CD4-positive, CD25-positive, alpha-beta regulatory T cell (primary cell): ENCODE data around the gene SAMD3. TPM values are rescaled to one million over a fixed set of nuclear protein-coding genes. Genes with fewer than 3 reads are reported as not detected.
A peak's percentile ranks its signal among the peaks of the same experiment; 100 is the strongest.
"Not testable (repeated sequence)": the region's sequence is repeated elsewhere in the genome, so short reads cannot be mapped to it uniquely, and the experiment has no call there.

Experiments
- ATAC-seq, 2 donors: fragments of 150-1000 bp; cut with Tn5 transposase; one replicate each; pipeline ENCODE4 v1.10.0; 2021; ENCODE audit warnings: low read depth in 2 of 2, moderate number of reproducible peaks in 2 of 2, moderate library complexity in 1 of 2
- DNase-seq, 3 donors: peaks; one replicate each; pipeline versions ENCODE4 v3.0.0 to v3.0.0-alpha.2; 2012 to 2022; ENCODE audit warnings: mixed read lengths in 1 of 3
- H3K27ac ChIP-seq: one replicate; pipeline ENCODE4 v1.7.0; 2013; ENCODE audit warnings: mild to moderate bottlenecking, low read length; ENCODE audit not compliant: insufficient read depth, poor library complexity, severe bottlenecking
- H3K27me3 ChIP-seq: one replicate; pipeline ENCODE4 v1.7.0; 2013; ENCODE audit warnings: low read length; ENCODE audit not compliant: control insufficient read depth, insufficient read depth
- H3K36me3 ChIP-seq: one replicate; pipeline ENCODE4 v1.7.0; 2013; ENCODE audit warnings: mild to moderate bottlenecking, low read length, moderate library complexity; ENCODE audit not compliant: control insufficient read depth, insufficient read depth
- H3K4me1 ChIP-seq: 2 replicates; pipeline ENCODE4 v1.7.0; 2013; ENCODE audit warnings: mild to moderate bottlenecking, low read length; ENCODE audit not compliant: insufficient read depth, control insufficient read depth, poor library complexity, severe bottlenecking
- H3K4me3 ChIP-seq: one replicate; pipeline ENCODE4 v1.7.0; 2013; ENCODE audit warnings: low read depth, mild to moderate bottlenecking, low read length, moderate library complexity
- H3K9me3 ChIP-seq, 2 experiments: 1 replicate in 1 of 2; 2 replicates in 1 of 2; pipeline ENCODE4 v1.7.0; 2013; ENCODE audit warnings: low read length in 2 of 2, mild to moderate bottlenecking in 1 of 2, moderate library complexity in 1 of 2; ENCODE audit not compliant: control insufficient read depth in 2 of 2
- H3K27ac Mint-ChIP-seq, 3 donors: one replicate each; pipeline ENCODE4 v1.8.0; 2020 to 2022; ENCODE audit warnings: mild to moderate bottlenecking in 3 of 3, mixed read lengths in 3 of 3, moderate library complexity in 2 of 3
- H3K27me3 Mint-ChIP-seq: one replicate; pipeline ENCODE4 v1.8.0; 2022; ENCODE audit warnings: mild to moderate bottlenecking, mixed read lengths
- H3K36me3 Mint-ChIP-seq: one replicate; pipeline ENCODE4 v1.8.0; 2020; ENCODE audit warnings: mixed read lengths
- H3K4me1 Mint-ChIP-seq, 4 donors: one replicate each; pipeline ENCODE4 v1.8.0; 2020 to 2022; ENCODE audit warnings: mixed read lengths in 4 of 4, mild to moderate bottlenecking in 1 of 4
- H3K4me3 Mint-ChIP-seq, 4 donors: one replicate each; pipeline ENCODE4 v1.8.0; 2020 to 2022; ENCODE audit warnings: mild to moderate bottlenecking in 4 of 4, mixed read lengths in 4 of 4, moderate library complexity in 3 of 4
- H3K9me3 Mint-ChIP-seq, 7 donors: one replicate each; pipeline ENCODE4 v1.8.0; 2020 to 2022; ENCODE audit warnings: mixed read lengths in 7 of 7, mild to moderate bottlenecking in 3 of 7, moderate library complexity in 2 of 7
- polyA plus RNA-seq, 4 donors: library from polyadenylated mRNA; unstranded; fragments of 300-500 nt; fragmentation: Illumina TruSeq; gene quantifications; one replicate each; pipeline ENCODE4 v1.2.3, GENCODE V29; 2021
- total RNA-seq: library from RNA; stranded (reverse); gene quantifications from one replicate; pipeline ENCODE4 v1.2.3, GENCODE V29; 2022

SAMD3 gene
- total and polyA plus RNA-seq, 5 donors from 2014 or later: 25.0 to 70.7 (median 49.6) TPM

DNA sequence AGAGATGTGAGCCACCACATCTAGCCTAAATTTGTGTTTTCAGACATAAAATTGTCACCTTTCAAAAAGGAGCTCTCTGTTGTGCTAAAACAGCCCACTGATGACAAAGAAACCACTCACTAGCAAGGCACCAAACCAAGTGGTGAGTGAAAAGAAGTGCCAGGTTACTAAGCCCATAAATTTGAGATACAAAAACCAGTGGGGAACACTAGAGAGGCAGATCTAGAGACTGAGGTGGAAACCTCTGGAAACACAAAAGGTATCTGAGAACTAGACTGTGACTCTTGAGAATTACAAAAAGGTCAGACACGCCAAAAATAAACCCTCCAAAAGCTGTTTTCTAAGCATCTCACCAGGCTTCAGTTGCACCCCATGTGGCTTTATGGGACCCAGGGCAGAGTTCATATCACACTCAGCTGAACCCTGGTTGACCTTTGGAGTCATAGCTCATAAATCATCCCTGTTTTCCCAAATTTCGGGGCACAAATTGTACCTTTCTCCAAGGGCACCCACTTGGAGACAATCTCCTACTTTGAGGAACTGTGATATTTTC lies 24.2 kb downstream of the SAMD3 start:
- peaks cover 10% of the 10 kb centered on the region for H3K4me1 ChIP-seq
- ATAC-seq (no peak), DNase-seq (no peak)
- H3K27me3 ChIP-seq: no peaks in the 10 kb centered on the region
- H3K36me3 ChIP-seq: peaks cover 16% of the 10 kb centered on the region
- Mint-ChIP-seq H3K4me3 (peak overlapping the region in 1 of 4 donors; percentile 28), H3K27ac (peak overlapping the region in 1 of 3 donors; percentile 53), H3K27me3 (no peaks in the 10 kb centered on the region), H3K9me3 (peaks cover 0 to 6% (median 1%) of the 10 kb centered on the region in 7 donors), H3K36me3 (peaks cover 47% of the 10 kb centered on the region), H3K4me1 (peaks cover 21 to 62% (median 32%) of the 10 kb centered on the region in 4 donors)
- no peaks in the 10 kb centered on the region for H3K9me3 ChIP-seq
- H3K4me3 ChIP-seq: no peak overlapping the region
- no peak overlapping the region for H3K27ac ChIP-seq

DNA sequence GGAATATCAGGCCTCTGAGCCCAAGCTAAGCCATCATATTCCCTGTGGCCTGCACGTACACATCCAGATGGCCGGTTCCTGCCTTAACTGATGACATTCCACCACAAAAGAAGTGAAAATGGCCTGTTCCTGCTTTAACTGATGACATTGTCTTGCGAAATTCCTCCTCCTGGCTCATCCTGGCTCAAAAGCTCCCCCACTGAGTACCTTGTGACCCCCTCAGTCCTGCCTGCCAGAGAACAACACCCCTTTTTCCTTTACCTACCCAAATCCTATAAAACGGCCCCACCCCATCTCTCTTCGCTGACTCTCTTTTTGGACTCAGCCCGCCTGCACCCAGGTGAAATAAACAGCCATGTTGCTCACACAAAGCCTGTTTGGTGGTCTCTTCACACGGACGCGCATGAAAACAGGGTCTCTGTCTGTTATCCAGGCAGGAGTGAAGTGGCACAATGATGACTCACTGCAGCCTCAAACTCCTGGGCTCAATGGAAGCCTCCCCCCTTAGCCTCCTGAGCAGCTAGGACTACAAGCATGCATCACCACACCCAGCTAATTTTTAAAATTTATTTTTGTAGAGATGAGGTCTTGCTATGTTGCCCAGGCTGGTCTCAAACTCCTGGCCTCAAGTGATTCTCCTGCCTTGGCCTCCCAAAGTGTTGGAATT lies 24.8 kb downstream of the SAMD3 start:
- ATAC-seq, H3K4me1 ChIP-seq, H3K9me3 ChIP-seq, DNase-seq, H3K27ac ChIP-seq, H3K9me3 Mint-ChIP-seq, H3K27me3 Mint-ChIP-seq, H3K4me3 ChIP-seq, H3K27me3 ChIP-seq: not testable (repeated sequence)
- peaks cover 16% of the 10 kb centered on the region for H3K36me3 ChIP-seq
- Mint-ChIP-seq H3K4me3 (peak overlapping the region in 1 of 4 donors; percentile 85), H3K4me1 (peaks cover 15 to 61% (median 30%) of the 10 kb centered on the region in 4 donors), H3K27ac (peak overlapping the region; percentile 32 to 55 (median 53)), H3K36me3 (peaks cover 51% of the 10 kb centered on the region)

DNA sequence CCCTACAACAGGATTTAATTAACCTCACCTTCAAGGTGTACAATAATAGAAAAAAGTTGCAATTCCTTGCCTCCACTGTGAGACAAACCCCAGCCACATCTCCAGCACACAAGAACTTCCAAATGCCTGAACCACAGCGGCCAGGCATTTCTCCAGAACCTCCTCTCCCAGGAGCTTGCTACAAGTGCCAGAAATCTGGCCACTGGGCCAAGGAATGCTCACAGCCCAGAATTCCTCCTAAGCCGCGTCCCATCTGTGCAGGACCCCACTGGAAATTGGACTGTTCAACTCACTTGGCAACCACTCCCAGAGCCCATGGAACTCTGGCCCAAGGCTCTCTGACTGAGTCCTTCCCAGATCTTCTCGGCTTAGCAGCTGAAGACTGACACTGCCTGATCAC lies 28.3 kb downstream of the SAMD3 start:
- Mint-ChIP-seq H3K4me1 (peaks cover 14 to 69% (median 31%) of the 10 kb centered on the region in 4 donors), H3K27ac (peak overlapping the region in 1 of 3 donors; percentile 72)

DNA sequence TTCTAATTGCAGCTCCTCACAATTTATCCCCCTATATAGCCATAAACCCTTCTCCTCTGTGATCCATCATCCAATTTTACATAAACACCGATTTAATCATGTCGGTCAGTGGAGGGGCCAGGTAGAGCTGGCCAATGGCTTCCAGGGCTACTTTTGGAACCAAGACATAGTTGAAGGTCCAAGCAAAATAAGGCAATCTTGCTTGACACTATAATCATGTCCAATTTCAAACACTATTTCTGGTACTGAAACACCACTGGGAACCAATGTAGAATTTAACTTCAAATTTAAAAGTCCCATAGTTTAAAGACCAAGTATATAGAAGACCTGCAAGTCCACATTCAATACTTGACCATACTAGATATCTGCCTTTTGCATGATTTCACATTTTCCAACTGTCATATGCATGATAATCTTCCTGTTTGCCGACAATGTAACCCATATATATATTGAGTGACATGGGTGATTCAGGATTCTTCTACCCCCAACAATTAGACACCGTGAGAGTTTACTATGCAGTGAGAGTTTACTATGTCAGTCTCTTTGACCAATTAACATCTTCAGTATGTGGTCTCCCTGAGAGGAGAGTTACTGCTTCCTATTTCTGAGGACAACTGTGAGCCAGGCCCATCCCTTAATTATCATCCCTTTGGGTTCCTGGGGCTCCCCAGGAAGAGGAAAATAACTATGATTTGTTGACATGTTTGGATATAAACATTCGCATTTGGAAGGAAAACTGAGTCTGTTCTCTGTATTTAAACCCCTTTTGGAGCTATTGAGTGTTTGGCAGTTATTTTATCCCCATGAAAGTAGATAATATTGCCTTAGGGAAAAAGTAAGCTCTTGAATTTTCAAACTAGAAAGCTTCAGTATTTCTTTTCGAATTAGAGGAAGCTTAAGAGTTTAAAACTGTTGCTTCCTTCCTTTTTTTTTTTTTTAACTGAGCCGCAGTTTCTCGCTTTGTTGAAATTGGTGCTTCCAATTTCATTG lies 31.8 kb downstream of the SAMD3 start:
- peaks cover 0 to 2% (median 0%) of the 10 kb centered on the region in 7 donors for H3K9me3 Mint-ChIP-seq
- no peaks in the 10 kb centered on the region for H3K9me3 ChIP-seq
- H3K27me3 Mint-ChIP-seq: no peaks in the 10 kb centered on the region
- no peak overlapping the region for H3K4me3 Mint-ChIP-seq
- peaks cover 7% of the 10 kb centered on the region for H3K4me1 ChIP-seq
- no peak overlapping the region for H3K4me3 ChIP-seq
- peaks cover 47% of the 10 kb centered on the region for H3K36me3 Mint-ChIP-seq
- ATAC-seq: no peak
- no peaks in the 10 kb centered on the region for H3K36me3 ChIP-seq
- no peak overlapping the region for H3K27ac ChIP-seq
- no peak for DNase-seq
- no peaks in the 10 kb centered on the region for H3K27me3 ChIP-seq
- peak overlapping the region in 2 of 3 donors; percentile 9 to 32 for H3K27ac Mint-ChIP-seq
- H3K4me1 Mint-ChIP-seq: peaks cover 32 to 88% (median 47%) of the 10 kb centered on the region in 4 donors

More for the DNA sequence above, 28.3 kb downstream of the SAMD3 start:
- not testable (repeated sequence) for ATAC-seq, H3K4me3 ChIP-seq, H3K27me3 ChIP-seq, H3K27me3 Mint-ChIP-seq, H3K36me3 ChIP-seq, DNase-seq, H3K9me3 ChIP-seq, H3K27ac ChIP-seq, H3K9me3 Mint-ChIP-seq, H3K4me1 ChIP-seq, H3K4me3 Mint-ChIP-seq
- H3K36me3 Mint-ChIP-seq: peaks cover 48% of the 10 kb centered on the region

DNA sequence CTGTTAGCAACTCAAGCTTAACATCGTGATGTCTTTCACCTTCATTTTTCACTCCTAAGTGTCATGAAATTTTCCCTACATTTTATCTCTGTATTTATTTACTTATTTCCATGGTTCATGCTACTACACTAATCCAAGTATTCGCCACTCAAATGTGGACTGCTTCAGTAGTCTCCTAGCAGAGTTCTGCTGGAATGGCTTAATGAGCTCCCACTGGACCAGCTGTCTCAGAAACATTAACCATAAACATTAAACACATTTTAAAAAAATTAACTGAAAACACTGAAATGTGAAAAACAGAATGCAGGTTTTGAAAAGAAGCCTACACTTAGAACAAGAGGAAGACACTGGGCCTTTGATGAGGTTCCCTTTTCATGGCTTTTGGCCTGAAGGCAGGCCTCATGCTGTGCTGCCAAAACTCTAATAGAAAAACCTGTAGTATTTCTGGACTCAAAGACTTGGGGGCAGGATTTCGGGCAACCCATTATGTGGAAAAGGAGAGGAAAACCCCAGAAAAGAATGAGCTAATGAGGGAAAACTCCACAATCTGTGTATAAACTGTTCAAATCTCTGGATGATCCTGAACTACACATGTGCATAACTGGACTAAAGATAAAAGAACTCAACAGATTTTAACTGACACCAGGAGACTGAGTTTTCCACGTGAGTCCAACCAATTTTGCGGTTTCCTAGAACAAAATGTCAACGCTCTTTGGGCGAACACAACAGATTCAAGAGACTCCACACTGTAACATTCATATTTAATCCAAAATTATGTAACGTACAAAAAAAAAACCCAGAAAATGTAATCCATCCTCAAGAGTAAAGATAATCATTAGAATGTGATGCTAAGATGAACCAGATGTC lies 33.0 kb downstream of the SAMD3 start:
- no peak for DNase-seq
- peaks cover 7% of the 10 kb centered on the region for H3K4me1 ChIP-seq
- no peak for ATAC-seq
- no peaks in the 10 kb centered on the region for H3K36me3 ChIP-seq
- H3K4me3 ChIP-seq: no peak overlapping the region
- Mint-ChIP-seq H3K4me3 (no peak overlapping the region), H3K36me3 (peaks cover 36% of the 10 kb centered on the region), H3K27ac (peak overlapping the region; percentile 54 to 88 (median 71)), H3K9me3 (peaks cover 0 to 2% (median 0%) of the 10 kb centered on the region in 7 donors), H3K27me3 (no peaks in the 10 kb centered on the region), H3K4me1 (peaks cover 36 to 87% (median 52%) of the 10 kb centered on the region in 4 donors)
- H3K27me3 ChIP-seq: no peaks in the 10 kb centered on the region
- H3K9me3 ChIP-seq: no peaks in the 10 kb centered on the region
- peak overlapping the region; percentile 23 for H3K27ac ChIP-seq

DNA sequence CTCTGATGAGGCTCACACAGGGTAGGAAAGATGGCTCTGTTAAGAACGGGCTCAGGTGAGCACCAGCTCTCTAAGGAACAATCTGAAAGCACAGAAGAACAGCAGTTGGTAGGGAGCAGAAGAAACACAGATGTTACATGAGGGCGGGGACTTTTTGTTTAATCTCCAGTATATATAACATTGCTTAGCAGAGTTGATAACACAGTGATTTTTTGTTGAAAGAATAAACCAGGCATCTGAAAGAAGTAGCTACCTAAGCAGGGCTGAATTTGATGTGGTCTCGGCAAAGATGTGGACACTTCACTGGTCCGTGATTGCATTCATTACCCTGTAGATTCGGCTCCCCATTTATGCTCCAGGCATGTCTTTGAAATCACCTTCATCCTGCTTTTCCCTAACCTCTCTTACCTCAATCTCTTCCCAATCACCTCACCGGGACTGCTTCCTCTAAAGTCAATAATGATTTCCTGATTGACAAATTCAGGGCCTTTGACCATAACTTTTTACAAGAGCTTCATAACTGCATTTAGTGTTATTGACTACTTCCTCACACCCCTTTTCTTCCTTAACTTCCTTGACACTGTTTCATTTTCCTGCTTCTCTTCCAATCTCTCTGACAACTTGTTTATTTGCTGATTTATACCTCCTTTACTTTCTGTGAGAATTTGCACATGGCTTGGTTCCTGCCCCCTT lies 34.4 kb downstream of the SAMD3 start:
- Mint-ChIP-seq H3K4me3 (peak overlapping the region in 1 of 4 donors; percentile 61), H3K36me3 (peaks cover 27% of the 10 kb centered on the region), H3K9me3 (peaks cover 0 to 2% (median 0%) of the 10 kb centered on the region in 7 donors), H3K27ac (peak overlapping the region; percentile 3 to 71 (median 66)), H3K4me1 (peaks cover 40 to 87% (median 59%) of the 10 kb centered on the region in 4 donors), H3K27me3 (no peaks in the 10 kb centered on the region)
- peaks cover 20% of the 10 kb centered on the region for H3K4me1 ChIP-seq
- H3K36me3 ChIP-seq: no peaks in the 10 kb centered on the region
- no peaks in the 10 kb centered on the region for H3K27me3 ChIP-seq
- ATAC-seq (no peak), DNase-seq (no peak)
- no peak overlapping the region for H3K27ac ChIP-seq
- no peak overlapping the region for H3K4me3 ChIP-seq
- no peaks in the 10 kb centered on the region for H3K9me3 ChIP-seq
